Activated gamma-delta T cell treated with anti-CD3 and anti-CD28 coated beads, Interleukin-2, amount 50 U/mL, for 16 hours (primary cell): ENCODE results near the gene MAP3K8.
"Not testable (repeated sequence)": the region's sequence is repeated elsewhere in the genome, so short reads cannot be mapped to it uniquely, and the experiment has no call there.

Experiments
- DNase-seq: peaks from one replicate; pipeline ENCODE4 v3.0.0-alpha.2; 2020; ENCODE audit warnings: low read depth

The MAP3K8 gene

GRCh38 chr10:30447125-30447799 is 13.3 kb downstream of the MAP3K8 start:
- no peak for DNase-seq

- DNase-seq: no peak
Observed at GRCh38 chr10:30448092-30448491, 14.1 kb downstream of the MAP3K8 start.

- no peak for DNase-seq
Observed at GRCh38 chr10:30453764-30454527, 20.0 kb downstream of the MAP3K8 start.

GRCh38 chr10:30454744-30455510 is 20.9 kb downstream of the MAP3K8 start:
- no peak for DNase-seq

- DNase-seq: no peak
Observed at GRCh38 chr10:30455816-30456215, 21.8 kb downstream of the MAP3K8 start.

- no peak for DNase-seq
Observed at GRCh38 chr10:30456266-30456665, 22.3 kb downstream of the MAP3K8 start.

- DNase-seq: no peak
Observed at GRCh38 chr10:30459283-30459682, 25.3 kb downstream of the MAP3K8 start.

GRCh38 chr10:30460121-30460520 is 26.1 kb downstream of the MAP3K8 start:
- DNase-seq: no peak

GRCh38 chr10:30462513-30462912 is 28.5 kb downstream of the MAP3K8 start:
- DNase-seq: no peak

- no peak for DNase-seq
Observed at GRCh38 chr10:30463944-30464451, 30.0 kb downstream of the MAP3K8 start.

GRCh38 chr10:30464675-30465074 is 30.7 kb downstream of the MAP3K8 start:
- no peak for DNase-seq

- no peak for DNase-seq
Observed at GRCh38 chr10:30466445-30466844, 32.5 kb downstream of the MAP3K8 start.

- DNase-seq: no peak
Observed at GRCh38 chr10:30467651-30468338, 33.8 kb downstream of the MAP3K8 start.

GRCh38 chr10:30472414-30473155 is 38.6 kb downstream of the MAP3K8 start:
- DNase-seq: no peak

- DNase-seq: not testable (repeated sequence)
Observed at GRCh38 chr10:30475515-30475914, 41.5 kb downstream of the MAP3K8 start.

GRCh38 chr10:30476511-30477155 is 42.6 kb downstream of the MAP3K8 start:
- DNase-seq: no peak

- DNase-seq: not testable (repeated sequence)
Observed at GRCh38 chr10:30479513-30479912, 45.5 kb downstream of the MAP3K8 start.

GRCh38 chr10:30481603-30482002 is 47.6 kb downstream of the MAP3K8 start:
- no peak for DNase-seq

- DNase-seq: no peak
Observed at GRCh38 chr10:30488316-30488715, 54.3 kb downstream of the MAP3K8 start.

GRCh38 chr10:30489346-30489745 is 55.4 kb downstream of the MAP3K8 start:
- no peak for DNase-seq
